ENCODE measurements around the gene SFXN1. TPM values are rescaled to one million over a fixed set of nuclear protein-coding genes. Genes with fewer than 3 reads are reported as not detected.
"Not testable (repeated sequence)": the region's sequence is repeated elsewhere in the genome, so short reads cannot be mapped to it uniquely, and the experiment has no call there.

SFXN1 gene
- total RNA-seq, 1 donor from 2014 or later, result 34.5 TPM

DNA sequence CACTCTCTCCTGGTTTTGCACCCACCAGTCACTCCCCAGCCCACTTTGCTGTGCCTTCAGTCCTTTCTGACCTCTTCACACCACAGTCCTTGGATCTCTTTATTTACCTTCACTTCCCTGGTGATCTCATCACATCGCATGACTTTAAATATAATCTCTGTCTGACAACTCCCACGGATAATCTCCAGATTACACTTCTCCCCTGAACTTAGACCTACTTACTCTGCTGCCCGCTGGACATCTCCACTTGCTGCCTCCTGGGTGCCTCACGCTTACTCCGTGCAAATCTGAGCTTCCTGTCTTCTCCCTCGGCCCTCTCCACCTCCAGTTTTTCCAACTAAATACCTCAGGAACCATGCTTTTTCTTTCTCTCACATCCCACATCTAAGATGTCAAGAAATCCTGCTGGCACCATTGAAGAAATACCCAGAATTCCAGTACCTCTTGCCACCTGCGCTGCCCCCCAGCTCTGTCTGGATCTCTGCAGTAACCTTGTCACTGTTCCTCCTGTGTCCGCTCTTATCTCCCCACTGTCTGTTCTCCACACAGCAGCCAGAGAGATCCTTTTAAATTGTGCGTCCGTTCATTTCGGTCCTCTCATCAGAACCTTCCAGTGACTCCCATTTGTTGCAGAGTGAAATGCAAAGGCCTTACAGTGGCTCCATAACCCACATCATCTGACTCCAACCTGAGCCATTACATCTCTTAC lies 9.3 kb downstream of the SFXN1 start:
- ATAC-seq (peak; percentile 47), DNase-seq (ENCODE audit: missing footprints) (no peak)
- intact Hi-C loops (cut with DNase I), result no loop called here

DNA sequence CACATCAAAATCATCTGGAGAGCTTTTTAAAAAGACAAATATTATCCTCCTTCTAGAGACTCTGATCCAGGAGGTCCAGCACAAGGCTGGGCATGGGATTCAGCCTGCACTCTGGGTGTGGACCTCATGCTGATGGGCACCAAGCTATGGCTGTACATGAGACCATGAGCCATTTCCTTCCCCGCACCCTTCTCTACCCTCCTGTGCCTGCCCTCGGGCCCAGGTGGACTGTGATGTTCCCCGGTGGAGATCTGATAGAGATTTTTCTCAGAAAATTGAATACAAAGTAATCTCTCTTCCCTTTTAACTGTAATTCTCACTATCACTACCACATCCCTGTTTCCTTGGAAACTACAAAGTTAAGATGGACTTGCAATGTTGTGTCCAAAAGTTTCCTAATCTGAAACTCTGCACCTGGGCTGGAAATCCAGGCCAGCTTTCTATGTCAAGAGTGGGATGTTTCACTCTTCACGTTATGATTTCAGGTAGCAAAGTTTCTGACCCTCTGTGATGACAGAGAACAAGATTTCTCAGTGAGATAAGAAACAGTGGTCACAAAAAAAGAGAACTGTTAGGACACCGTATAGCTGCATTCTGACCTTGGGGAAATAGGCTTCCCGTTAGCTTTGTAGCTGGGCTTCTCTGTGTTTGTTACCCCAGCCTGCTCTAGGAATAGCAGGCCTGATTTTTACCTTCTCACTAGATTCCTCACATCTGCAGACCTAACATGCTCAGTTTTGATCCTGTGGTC lies 11.5 kb downstream of the SFXN1 start:
- intact Hi-C loops (cut with DNase I), result no loop called here
- DNase-seq (ENCODE audit: missing footprints), result no peak
- no peak for ATAC-seq

DNA sequence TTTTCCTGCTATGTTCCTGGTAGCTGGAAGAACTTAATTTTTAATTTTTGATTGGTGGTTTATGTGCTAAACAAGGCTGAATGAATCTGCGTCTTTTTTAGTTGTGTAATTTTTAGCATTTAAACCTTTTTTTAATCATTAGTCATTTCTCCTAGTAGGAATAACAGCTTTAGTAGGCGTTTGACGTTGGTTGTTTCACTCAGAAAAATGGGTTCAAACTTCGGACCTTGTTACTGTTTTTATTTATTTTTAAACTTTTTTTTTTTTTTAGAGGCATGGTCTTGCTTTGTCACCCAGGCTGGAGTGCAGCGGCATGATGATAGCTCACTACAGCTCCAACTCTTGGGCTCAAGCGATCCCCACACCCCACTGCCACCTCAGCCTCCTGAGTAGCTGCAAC lies 12.9 kb downstream of the SFXN1 start:
- DNase-seq (ENCODE audit: missing footprints) (no peak), ATAC-seq (no peak)
- intact Hi-C loops (cut with DNase I), result no loop called here

DNA sequence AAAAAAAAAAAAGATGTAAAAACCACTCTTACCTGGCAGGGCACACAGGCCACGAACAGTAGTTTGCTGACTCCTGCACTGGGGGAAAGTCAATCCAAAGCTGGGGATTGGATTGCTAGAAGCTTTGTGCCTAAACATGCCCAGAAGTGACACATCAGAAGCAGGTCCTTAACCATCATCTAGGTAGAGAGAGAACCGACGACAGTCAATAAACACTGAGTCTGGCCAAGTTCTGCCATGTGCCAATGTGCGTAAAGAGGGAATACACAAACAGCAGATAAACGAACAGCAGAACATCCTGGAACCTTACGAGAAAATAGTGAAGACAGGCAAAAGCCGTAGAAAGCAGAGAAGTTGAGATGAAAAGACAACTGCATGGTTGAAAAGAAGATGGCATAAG lies 14.9 kb downstream of the SFXN1 start:
- intact Hi-C loops (cut with DNase I), result no loop called here
- DNase-seq (ENCODE audit: missing footprints) (no peak), ATAC-seq (no peak)

DNA sequence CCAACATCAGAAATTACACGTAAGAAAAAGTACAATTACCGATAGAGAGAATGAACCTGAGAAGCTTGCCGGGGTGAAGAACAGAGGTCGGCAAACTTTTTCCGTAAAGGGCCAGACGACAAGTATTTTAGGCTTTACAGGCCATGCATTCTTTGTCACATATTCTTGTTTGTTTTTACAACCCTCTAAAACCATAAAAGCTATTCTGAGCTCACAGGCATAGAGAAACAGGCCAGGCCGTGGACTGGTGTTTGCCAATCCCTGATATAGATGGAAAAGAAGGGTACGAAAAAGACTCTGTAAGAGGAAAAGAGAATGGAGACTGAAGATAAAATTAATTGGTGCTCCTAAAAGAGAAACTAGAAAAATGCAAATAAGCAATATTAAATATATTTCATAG lies 15.4 kb downstream of the SFXN1 start:
- DNase-seq (ENCODE audit: missing footprints), result no peak
- no peak for ATAC-seq
- intact Hi-C loops (cut with DNase I), result no loop called here

DNA sequence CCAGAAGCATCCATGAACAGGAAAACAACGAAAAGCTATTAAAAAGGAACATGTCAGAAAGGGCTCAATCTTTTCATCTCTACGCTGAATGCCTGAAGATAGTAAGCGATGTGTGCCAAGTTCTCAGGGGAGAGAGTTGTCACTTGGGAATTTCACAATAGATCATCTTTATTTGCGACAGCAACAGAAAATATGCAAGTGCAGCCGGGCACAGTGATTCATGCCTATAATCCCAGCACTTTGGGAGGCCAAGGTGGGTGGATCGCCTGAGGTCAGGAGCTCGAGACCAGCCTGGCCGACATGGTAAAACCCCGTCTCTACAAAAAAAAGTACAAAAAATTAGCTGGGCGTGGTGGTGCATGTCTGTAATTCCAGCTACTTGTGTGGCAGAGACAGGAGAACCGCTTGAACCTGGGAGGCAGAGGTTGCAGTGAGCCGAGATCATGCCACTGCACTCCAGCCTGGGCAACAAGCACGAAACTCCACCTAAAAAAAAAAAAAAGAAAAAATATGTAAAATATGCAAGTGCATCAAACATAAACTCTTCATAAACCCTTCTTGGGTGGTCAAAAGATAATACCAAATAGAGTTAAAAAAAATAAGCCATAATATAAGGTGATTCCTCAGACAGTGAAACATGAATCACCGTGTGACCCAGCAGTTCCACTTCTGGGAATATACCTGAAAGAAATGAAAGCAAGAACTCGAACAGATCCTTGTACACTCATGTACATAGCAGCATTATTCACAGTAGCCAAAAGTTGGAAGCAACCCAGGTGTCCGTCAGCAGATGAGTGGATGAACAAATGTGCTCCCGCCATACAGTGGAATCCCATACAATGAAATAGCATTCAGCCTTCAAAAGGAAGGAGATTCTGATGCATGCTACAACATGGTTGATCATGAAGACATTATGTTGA lies 16.2 kb downstream of the SFXN1 start:
- ATAC-seq (no peak), DNase-seq (ENCODE audit: missing footprints) (no peak)

DNA sequence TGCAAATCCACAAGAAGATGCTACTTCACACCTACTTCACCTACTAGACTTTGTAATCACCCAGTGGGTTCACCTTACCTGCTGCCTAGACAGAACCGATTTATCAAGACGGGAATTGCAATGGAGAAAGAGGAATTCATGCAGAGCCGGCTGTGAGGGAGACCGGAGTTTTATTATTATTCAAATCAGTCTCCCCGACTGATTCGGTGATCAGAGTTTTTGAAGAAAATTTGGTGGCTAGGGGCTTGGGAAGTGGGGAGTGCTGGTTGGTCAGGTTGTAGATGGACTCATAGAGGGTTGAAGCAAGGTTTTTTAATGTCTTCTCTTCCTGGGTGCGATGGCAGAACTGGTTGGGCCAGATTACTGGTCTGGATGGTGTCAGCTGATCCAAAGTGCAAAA lies 23.4 kb downstream of the SFXN1 start:
- intact Hi-C loops (cut with DNase I), result no loop called here
- ATAC-seq (no peak), DNase-seq (ENCODE audit: missing footprints) (no peak)

More for the DNA sequence above, 16.2 kb downstream of the SFXN1 start:
- intact Hi-C loops (cut with DNase I), result no loop called here

DNA sequence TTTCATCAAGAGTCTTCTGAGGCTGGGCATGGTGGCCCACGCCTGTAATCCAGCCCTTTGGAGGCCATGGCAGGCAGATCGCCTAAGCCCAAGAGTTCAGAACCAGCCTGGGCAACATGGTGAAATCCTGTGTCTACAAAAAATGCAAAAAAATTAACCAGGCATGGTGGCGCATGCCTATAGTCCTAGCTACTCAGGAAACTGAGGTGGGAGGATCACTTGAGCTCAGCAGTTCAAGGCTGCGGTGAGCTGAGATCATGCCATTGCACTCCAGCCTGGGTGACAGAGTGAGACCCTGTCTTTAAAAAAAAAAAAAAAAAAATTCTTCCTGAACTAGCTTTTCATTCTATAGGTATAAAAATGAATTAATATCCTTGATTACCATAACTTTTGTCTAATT lies 29.3 kb downstream of the SFXN1 start:
- intact Hi-C loops (cut with DNase I); ATAC-seq; DNase-seq (ENCODE audit: missing footprints): not testable (repeated sequence)

DNA sequence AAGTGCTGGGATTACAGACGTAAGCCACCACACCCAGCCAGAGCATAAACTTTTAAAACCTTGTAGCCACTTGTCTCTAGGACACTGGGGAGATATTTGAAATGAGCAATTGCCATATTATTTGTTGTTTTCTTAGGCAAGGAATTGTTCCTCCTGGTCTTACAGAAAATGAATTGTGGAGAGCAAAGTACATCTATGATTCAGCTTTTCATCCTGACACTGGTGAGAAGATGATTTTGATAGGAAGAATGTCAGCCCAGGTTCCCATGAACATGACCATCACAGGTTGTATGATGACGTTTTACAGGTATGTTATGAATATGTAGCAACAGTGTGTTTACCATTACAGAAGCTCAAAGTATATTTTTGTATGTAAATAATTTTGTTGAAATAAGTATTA lies 30.5 kb downstream of the SFXN1 start:
- ATAC-seq, result no peak

DNA sequence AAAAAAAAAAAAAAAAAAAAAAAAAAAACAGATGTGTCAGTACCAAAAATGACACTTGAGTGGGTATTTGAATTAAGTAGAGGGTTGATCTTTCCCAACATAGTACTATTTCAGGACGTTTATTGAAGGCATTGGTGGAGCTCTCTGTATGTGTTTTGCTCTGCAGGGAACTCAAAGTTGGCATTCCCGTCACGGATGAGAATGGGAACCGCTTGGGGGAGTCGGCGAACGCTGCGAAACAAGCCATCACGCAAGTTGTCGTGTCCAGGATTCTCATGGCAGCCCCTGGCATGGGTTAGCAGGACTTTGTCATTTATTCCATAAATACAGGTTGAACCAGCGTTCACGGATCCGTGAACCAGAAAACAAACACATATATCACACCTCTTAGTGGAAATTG lies 34.9 kb downstream of the SFXN1 start:
- intact Hi-C loops (cut with DNase I), result no loop called here
- DNase-seq (ENCODE audit: missing footprints), result no peak
- ATAC-seq, result no peak

More for the DNA sequence above, 30.5 kb downstream of the SFXN1 start:
- DNase-seq (ENCODE audit: missing footprints), result no peak
- intact Hi-C loops (cut with DNase I), result no loop called here

DNA sequence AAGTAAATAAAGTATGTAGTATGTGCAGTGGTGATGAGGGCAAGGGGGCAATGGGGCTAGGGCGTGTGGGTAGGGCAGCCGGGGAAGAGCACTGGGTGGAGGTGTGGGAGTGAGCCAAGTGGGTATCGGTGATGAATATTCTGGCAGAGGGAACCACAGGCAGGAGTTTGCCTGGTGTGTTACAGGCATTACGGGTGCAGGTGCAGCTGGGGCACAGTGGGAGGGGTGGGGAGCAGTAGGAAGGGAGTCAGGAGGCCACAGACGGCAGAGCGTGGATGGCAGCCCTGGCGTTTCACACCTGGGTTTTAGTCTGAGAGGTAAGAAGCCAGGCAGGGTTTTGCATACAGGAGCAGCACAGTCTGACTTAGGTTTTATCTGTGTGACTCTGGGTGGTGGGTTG lies 35.4 kb downstream of the SFXN1 start:
- intact Hi-C loops (cut with DNase I), result no loop called here
- no peak for ATAC-seq
- no peak for DNase-seq (ENCODE audit: missing footprints)

DNA sequence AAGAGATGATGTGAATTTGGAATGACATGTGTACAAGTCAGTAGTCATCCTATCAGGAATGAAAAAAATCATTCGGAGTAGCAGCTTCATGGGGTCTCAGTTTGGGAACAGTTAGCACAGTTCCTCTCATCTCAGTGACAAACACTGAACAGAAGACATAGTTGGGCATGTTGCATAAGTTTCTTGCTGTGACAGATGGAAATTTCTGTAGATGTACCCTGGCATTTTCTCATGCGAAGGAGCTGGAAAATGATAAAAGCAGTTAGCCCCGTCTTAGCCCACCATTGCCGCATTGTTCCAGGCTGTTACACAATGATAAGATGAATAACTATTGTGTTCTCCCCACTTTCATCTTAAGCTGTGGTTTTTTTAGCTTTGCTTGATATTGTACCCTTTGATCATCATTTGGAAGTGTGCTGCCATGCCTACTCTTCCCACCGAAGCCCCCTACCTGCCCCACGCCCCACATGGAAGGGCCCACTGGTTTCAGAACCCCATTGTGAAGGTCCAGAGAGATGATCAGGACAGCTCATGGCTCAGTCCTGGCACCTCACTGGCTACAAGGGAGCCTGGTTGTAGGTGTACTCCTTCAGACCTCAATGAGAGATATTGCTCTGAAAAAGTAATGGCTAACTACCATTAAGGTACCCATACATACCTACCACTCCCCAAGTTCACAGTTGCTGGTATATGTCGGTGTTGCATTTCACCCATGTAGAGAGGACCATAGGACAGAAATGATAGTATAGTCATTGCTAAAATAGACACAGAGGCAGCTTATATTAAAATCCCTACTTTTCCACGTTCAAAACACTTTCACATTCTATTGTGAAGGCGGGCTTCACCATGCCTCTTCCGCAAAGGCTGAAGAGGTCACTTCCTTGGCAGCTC lies 38.8 kb downstream of the SFXN1 start:
- intact Hi-C loops (cut with DNase I), result no loop called here
- DNase-seq (ENCODE audit: missing footprints) (no peak), ATAC-seq (no peak)

DNA sequence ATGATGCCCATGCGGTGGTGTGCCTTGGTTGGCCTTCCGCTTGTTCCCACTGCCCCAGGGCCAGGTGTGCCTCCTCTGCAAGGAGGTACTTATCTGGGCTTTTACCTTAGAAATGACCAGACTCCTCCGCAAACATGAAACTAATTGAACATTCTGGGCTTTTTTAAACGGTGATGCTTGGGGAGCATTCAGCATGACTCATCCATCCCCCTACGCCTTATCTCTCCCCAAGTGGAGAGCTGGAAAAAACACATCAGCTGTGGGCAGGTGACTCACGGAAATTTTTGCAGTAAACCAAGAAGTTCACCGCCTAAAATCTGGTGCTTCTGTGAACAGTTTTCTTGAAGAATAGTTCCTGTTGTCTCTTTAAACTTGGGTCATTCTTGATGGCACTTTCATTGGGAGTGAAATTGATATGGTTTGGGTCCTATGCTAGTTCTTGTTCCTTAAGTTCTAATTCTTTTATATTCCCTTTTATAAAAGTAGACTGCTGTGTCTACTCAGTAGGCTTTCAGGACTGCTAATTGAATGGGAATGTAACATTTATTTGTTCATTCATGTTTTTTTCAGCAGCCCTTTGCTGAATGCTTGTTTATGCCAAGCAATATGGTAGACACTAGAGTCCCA lies 39.6 kb downstream of the SFXN1 start:
- ATAC-seq, result no peak

DNA sequence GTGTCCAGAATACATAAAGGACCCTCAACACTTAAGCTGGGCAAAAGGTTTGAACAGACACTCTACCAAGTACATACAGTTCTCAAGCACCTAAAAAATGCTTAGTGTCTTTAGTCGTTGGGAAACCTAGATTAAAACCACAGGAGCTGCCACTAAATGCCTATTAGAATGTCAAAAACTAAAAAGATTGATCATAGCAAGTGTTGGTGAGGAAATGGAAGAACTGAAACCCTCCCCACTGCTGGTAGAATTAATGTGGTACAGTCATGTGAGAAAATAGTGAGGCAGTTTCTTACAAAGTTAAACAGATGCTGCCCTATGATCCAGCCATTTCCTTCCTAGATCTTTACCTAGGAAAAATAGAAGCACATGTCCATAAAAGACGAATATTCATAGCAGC lies 40.6 kb downstream of the SFXN1 start:
- intact Hi-C loops (cut with DNase I), result no loop called here
- DNase-seq (ENCODE audit: missing footprints) (no peak), ATAC-seq (no peak)

More for the DNA sequence above, 39.6 kb downstream of the SFXN1 start:
- DNase-seq (ENCODE audit: missing footprints), result no peak
- intact Hi-C loops (cut with DNase I), result no loop called here

DNA sequence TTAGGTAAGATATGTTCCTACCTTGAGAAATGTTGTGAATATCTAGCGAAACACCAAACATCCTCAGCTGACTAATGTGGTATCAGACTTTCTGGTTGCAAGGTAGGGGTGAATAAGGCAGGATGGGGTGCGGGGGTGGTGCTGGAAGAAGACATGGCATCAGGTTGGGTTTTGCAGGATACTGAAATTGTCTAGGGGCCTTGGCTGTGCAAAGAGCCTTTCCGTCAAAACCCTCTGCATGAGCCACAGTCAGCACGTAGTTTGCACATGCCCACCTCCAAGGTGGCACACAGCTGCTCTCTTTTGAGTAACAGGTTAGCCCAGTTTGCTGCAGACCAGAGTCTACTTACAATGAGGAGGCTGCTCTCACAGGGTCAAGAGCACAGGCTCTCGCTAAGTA lies 42.0 kb downstream of the SFXN1 start:
- ATAC-seq (no peak), DNase-seq (ENCODE audit: missing footprints) (no peak)
- intact Hi-C loops (cut with DNase I), result no loop called here

DNA sequence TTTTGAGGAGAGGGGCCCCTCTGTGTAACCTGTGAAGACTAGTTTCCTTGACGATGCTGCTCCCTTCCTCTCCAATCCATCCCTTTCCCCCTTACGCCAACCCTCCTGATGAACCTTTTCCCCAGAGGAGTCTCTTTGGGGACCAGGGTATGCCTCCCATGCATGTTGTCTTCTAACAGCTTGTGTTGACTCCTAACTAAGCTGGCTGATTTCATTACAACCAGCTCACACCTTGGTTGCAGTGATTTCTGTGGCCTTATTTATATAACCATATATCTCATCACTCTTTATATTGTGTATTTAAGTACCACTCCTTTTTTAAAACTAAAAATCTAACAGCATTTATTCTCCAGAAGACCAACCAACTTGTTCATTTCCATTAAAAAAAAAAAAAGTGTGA lies 42.5 kb downstream of the SFXN1 start:
- DNase-seq (ENCODE audit: missing footprints), result no peak
- intact Hi-C loops (cut with DNase I), result no loop called here
- no peak for ATAC-seq

DNA sequence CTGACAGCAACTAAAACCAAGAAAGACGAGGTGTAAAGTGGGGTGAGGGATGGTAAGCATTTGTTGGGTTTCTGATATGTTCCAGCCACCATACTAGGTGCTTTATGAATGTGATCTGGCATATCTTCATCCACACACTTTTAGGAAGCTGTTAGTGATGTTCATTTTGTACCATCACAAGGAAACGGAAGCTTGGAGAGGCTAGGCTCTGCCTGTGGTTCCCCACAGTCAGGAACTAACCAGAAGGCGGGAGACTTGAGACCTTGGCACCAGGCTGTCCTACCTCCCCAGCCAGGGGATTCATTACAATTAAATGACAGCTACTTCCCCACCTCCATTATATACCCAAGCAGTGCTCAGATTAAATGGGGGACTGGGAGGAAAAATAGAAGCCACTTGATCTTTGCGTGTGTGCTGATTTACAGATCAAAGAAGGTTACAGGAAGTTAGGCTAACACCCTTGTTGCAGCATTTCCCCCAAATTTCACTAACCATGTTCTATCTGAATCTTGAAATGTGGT lies 43.0 kb downstream of the SFXN1 start:
- no peak for ATAC-seq
- intact Hi-C loops (cut with DNase I), result no loop called here
- DNase-seq (ENCODE audit: missing footprints), result no peak

DNA sequence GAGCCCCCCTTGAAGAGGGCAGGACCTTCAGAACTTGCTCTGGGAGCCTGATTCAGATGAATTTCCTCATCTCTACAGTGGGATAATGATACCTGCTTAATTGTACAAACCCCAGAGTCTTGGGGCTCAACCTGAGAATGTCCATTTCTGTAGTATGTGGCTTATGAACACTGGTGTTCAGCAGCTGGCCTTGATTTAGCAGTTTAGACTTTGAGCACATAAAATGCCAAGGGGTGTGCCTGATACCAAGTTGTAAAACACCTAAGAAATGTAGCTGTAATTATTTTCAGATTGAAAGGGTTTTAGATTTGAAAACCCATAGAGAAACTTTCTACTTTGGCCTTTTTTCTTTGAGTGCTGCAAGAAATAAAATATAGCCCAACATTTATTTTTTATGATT lies 44.9 kb downstream of the SFXN1 start:
- no peak for ATAC-seq

More for the DNA sequence above, 44.9 kb downstream of the SFXN1 start:
- intact Hi-C loops (cut with DNase I), result no loop called here
- no peak for DNase-seq (ENCODE audit: missing footprints)

Measured in Right ventricle myocardium inferior (tissue), 1 donor.